Naive thymus-derived CD4-positive, alpha-beta T cell (primary cell): ENCODE results near the gene TM4SF4. TPM values are rescaled to one million over a fixed set of nuclear protein-coding genes. Genes with fewer than 3 reads are reported as not detected.

Source experiments
- ATAC-seq: fragments of 150-1000 bp; cut with Tn5 transposase; 2 replicates; pipeline ENCODE4 v1.10.0; 2021; ENCODE audit warnings: mild to moderate bottlenecking, moderate library complexity
- CTCF ChIA-PET: fragments of 350-600 bp; sonication (Branson Sonifier 250); formaldehyde crosslinking; loops from one replicate; lab custom pipeline; 2021; ENCODE audit warnings: antibody characterized with exemption; lab: Charles Lee
- POLR2A ChIA-PET: fragments of 350-600 bp; sonication (Branson Sonifier 250); formaldehyde crosslinking; loops from one replicate; lab custom pipeline; 2021; ENCODE audit warnings: antibody characterized with exemption, inconsistent platforms; lab: Charles Lee
- DNase-seq, 9 donors: peaks; one replicate each; pipeline versions ENCODE4 v3.0.0 to v3.0.0-alpha.2; 2020 to 2022; ENCODE audit warnings: mixed read lengths in 1 of 9
- H3K27ac ChIP-seq: one replicate; pipeline ENCODE4 v1.7.0; 2013; ENCODE audit warnings: mild to moderate bottlenecking, low read depth, low read length, moderate library complexity
- H3K27me3 ChIP-seq, 2 donors: one replicate each; pipeline ENCODE4 v1.7.0; 2013; ENCODE audit warnings: low read length in 2 of 2, mild to moderate bottlenecking in 2 of 2, moderate library complexity in 2 of 2; ENCODE audit not compliant: control insufficient read depth in 2 of 2, insufficient read depth in 2 of 2
- H3K36me3 ChIP-seq, 3 experiments: 1 replicate in 2 of 3; 2 replicates in 1 of 3; pipeline ENCODE4 v1.7.0; 2013; ENCODE audit warnings: low read length in 3 of 3, mild to moderate bottlenecking in 3 of 3, moderate library complexity in 1 of 3; ENCODE audit not compliant: insufficient read depth in 3 of 3, control insufficient read depth in 2 of 3
- H3K4me1 ChIP-seq, 2 donors: one replicate each; pipeline ENCODE4 v1.7.0; 2013; ENCODE audit warnings: low read length in 2 of 2, mild to moderate bottlenecking in 2 of 2, moderate library complexity in 1 of 2; ENCODE audit not compliant: control insufficient read depth in 2 of 2, insufficient read depth in 2 of 2
- H3K4me3 ChIP-seq: 2 replicates; pipeline ENCODE4 v1.7.0; 2013; ENCODE audit warnings: mild to moderate bottlenecking, low read length
- H3K9me3 ChIP-seq, 3 experiments: 1 replicate in 2 of 3; 2 replicates in 1 of 3; pipeline ENCODE4 v1.7.0; 2013; ENCODE audit warnings: low read length in 3 of 3; ENCODE audit not compliant: control insufficient read depth in 2 of 3
- H3K27ac Mint-ChIP-seq, 9 donors: one replicate each; pipeline ENCODE4 v1.8.0; 2020 to 2022; ENCODE audit warnings: mixed read lengths in 9 of 9, mild to moderate bottlenecking in 8 of 9, moderate library complexity in 5 of 9, inconsistent platforms in 2 of 9
- H3K27me3 Mint-ChIP-seq, 5 donors: one replicate each; pipeline ENCODE4 v1.8.0; 2021 to 2022; ENCODE audit warnings: mixed read lengths in 5 of 5, mild to moderate bottlenecking in 1 of 5
- H3K36me3 Mint-ChIP-seq, 5 donors: one replicate each; pipeline ENCODE4 v1.8.0; 2020 to 2022; ENCODE audit warnings: mixed read lengths in 5 of 5, mild to moderate bottlenecking in 3 of 5, inconsistent platforms in 1 of 5
- H3K4me1 Mint-ChIP-seq, 7 donors: one replicate each; pipeline ENCODE4 v1.8.0; 2020 to 2022; ENCODE audit warnings: mixed read lengths in 7 of 7, mild to moderate bottlenecking in 3 of 7, inconsistent platforms in 1 of 7
- H3K4me3 Mint-ChIP-seq, 10 donors: one replicate each; pipeline ENCODE4 v1.8.0; 2020 to 2022; ENCODE audit warnings: mild to moderate bottlenecking in 10 of 10, mixed read lengths in 10 of 10, moderate library complexity in 6 of 10, inconsistent platforms in 2 of 10
- H3K9me3 Mint-ChIP-seq, 11 donors: one replicate each; pipeline ENCODE4 v1.8.0; 2020 to 2022; ENCODE audit warnings: mixed read lengths in 11 of 11, mild to moderate bottlenecking in 4 of 11, inconsistent platforms in 1 of 11, moderate library complexity in 1 of 11
- intact Hi-C, 2 donors: fragments of 100-400 bp; cut with micrococcal nuclease; formaldehyde crosslinking; loops; one replicate each; pipeline ENCODE4 v1.15.1; 2023
- polyA plus RNA-seq, 2 donors: library from polyadenylated mRNA; unstranded; fragments of 300-500 nt; fragmentation: Illumina TruSeq; gene quantifications; one replicate each; pipeline ENCODE4 v1.2.3, GENCODE V29; 2021
- total RNA-seq, 6 experiments: library from RNA in 5 of 6; stranded (reverse) in 5 of 6; gene quantifications; 1 replicate in 5 of 6; 2 replicates in 1 of 6; pipeline ENCODE4 v1.2.3 and lab custom pipeline; 2021 to 2026

TM4SF4 gene
- total and polyA plus RNA-seq, 7 experiments from 2014 or later: not detected

- intact Hi-C loops: loop anchor here (5.0 to 10.0 kb wide), 3 partner anchors 261 to 296 kb away; no protein-coding TSS in a partner anchor
- no peak overlapping the region for H3K27ac Mint-ChIP-seq
- CTCF ChIA-PET: no interaction called here
- peaks cover 4 to 17% (median 9%) of the 10 kb centered on the region in 7 donors for H3K4me1 Mint-ChIP-seq
- DNase-seq (no peak), ATAC-seq (no peak)
- Histone ChIP-seq H3K36me3 (no peaks in the 10 kb centered on the region), H3K4me1 (no peaks in the 10 kb centered on the region), H3K27ac (no peak overlapping the region), H3K4me3 (no peak overlapping the region), H3K27me3 (no peaks in the 10 kb centered on the region), H3K9me3 (no peaks in the 10 kb centered on the region)
- H3K36me3 Mint-ChIP-seq: no peaks in the 10 kb centered on the region
- peaks cover 0 to 2% (median 0%) of the 10 kb centered on the region in 11 donors for H3K9me3 Mint-ChIP-seq
- H3K4me3 Mint-ChIP-seq: no peak overlapping the region
- POLR2A ChIA-PET: no interaction called here
- H3K27me3 Mint-ChIP-seq: peaks cover 21 to 34% (median 26%) of the 10 kb centered on the region in 5 donors
These were observed 36.6 kb downstream of the TM4SF4 start for GRCh38 chr3:149511040-149511626.

DNA sequence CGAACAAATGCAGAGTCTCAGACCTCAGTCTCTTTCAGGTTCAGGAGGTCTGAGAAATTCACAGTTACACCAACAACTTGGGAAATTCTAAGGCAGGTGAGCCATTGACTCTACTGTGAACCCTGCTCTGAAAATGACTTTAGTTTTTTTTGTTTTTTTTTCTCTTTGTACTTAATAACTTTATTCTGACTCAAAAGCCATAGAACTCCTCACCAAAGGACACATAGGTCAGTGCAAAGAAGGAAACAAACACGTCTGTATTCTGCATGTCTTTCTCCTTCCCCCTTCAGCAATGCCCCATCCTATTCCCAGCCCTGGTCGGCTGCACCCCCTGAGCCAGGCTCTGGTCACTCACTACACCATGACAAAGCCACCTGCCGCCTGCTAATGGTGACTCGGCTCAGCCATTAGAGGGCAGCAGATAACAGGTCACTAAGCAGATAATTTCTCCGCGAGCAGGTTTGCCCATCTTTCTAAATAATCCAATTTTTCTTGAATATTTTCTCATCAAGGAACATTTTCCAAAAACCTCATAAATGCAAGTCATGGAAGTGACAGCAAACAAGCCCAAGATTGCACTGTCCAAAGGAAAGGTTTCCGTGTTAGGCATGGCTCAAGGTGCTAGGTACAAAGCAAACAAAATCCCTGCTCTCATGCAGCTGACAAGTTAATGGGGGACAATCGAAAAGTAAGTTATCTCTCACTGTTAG lies 37.7 kb downstream of the TM4SF4 start:
- H3K36me3 ChIP-seq: no peaks in the 10 kb centered on the region
- DNase-seq (peak in 1 of 9 donors; percentile 25), ATAC-seq (peak; percentile 52)
- POLR2A ChIA-PET: no interaction called here
- CTCF ChIA-PET: interaction anchor here (0.7 to 1.1 kb wide), 2 partner anchors 13 to 549 kb away, joined by 4 read pairs; no protein-coding TSS in a partner anchor
- H3K4me1 Mint-ChIP-seq: peaks cover 4 to 17% (median 9%) of the 10 kb centered on the region in 7 donors
- peaks cover 0 to 2% (median 0%) of the 10 kb centered on the region in 11 donors for H3K9me3 Mint-ChIP-seq
- no peak overlapping the region for H3K4me3 ChIP-seq
- H3K9me3 ChIP-seq: no peaks in the 10 kb centered on the region
- no peak overlapping the region for H3K27ac Mint-ChIP-seq
- H3K4me1 ChIP-seq: no peaks in the 10 kb centered on the region
- intact Hi-C loops: loop anchor here (1.0 to 10.0 kb wide), 4 partner anchors 205 to 295 kb away; no protein-coding TSS in a partner anchor
- H3K4me3 Mint-ChIP-seq: peak overlapping the region in 1 of 10 donors; percentile 37
- peaks cover 16 to 30% (median 21%) of the 10 kb centered on the region in 5 donors for H3K27me3 Mint-ChIP-seq
- no peak overlapping the region for H3K27ac ChIP-seq
- no peaks in the 10 kb centered on the region for H3K36me3 Mint-ChIP-seq
- H3K27me3 ChIP-seq: no peaks in the 10 kb centered on the region

- Mint-ChIP-seq H3K9me3 (peaks cover 0 to 2% (median 0%) of the 10 kb centered on the region in 11 donors), H3K4me1 (peaks cover 0 to 7% (median 3%) of the 10 kb centered on the region in 7 donors), H3K36me3 (no peaks in the 10 kb centered on the region), H3K27ac (no peak overlapping the region), H3K4me3 (no peak overlapping the region), H3K27me3 (peaks cover 16 to 34% (median 21%) of the 10 kb centered on the region in 5 donors)
- DNase-seq (no peak), ATAC-seq (no peak)
- POLR2A ChIA-PET: no interaction called here
- no peaks in the 10 kb centered on the region for H3K27me3 ChIP-seq
- H3K4me3 ChIP-seq: no peak overlapping the region
- CTCF ChIA-PET: no interaction called here
- intact Hi-C loops: loop anchor here (5.0 to 10.0 kb wide), 3 partner anchors 258 to 293 kb away; no protein-coding TSS in a partner anchor
- no peak overlapping the region for H3K27ac ChIP-seq
- H3K36me3 ChIP-seq: no peaks in the 10 kb centered on the region
- no peaks in the 10 kb centered on the region for H3K9me3 ChIP-seq
- H3K4me1 ChIP-seq: no peaks in the 10 kb centered on the region
These were observed 40.0 kb downstream of the TM4SF4 start for GRCh38 chr3:149514471-149514870.

- no peaks in the 10 kb centered on the region for H3K36me3 ChIP-seq
- POLR2A ChIA-PET: no interaction called here
- no peak for ATAC-seq
- no peak for DNase-seq
- H3K4me1 ChIP-seq: no peaks in the 10 kb centered on the region
- Mint-ChIP-seq H3K4me1 (peaks cover 0 to 7% (median 3%) of the 10 kb centered on the region in 7 donors), H3K9me3 (no peaks in the 10 kb centered on the region), H3K27me3 (peaks cover 16 to 31% (median 18%) of the 10 kb centered on the region in 5 donors), H3K36me3 (no peaks in the 10 kb centered on the region), H3K27ac (no peak overlapping the region), H3K4me3 (no peak overlapping the region)
- H3K9me3 ChIP-seq: no peaks in the 10 kb centered on the region
- CTCF ChIA-PET: no interaction called here
- intact Hi-C loops: loop anchor here in 1 of 2 donors (10.0 kb wide), 1 partner anchor 290 kb away; no protein-coding TSS in a partner anchor
- no peaks in the 10 kb centered on the region for H3K27me3 ChIP-seq
- no peak overlapping the region for H3K4me3 ChIP-seq
- H3K27ac ChIP-seq: no peak overlapping the region
These were observed 40.8 kb downstream of the TM4SF4 start for GRCh38 chr3:149515249-149515648.

- Histone ChIP-seq H3K9me3 (no peaks in the 10 kb centered on the region), H3K36me3 (no peaks in the 10 kb centered on the region), H3K4me3 (no peak overlapping the region), H3K27me3 (no peaks in the 10 kb centered on the region), H3K4me1 (no peaks in the 10 kb centered on the region), H3K27ac (no peak overlapping the region)
- DNase-seq: no peak
- Mint-ChIP-seq H3K36me3 (no peaks in the 10 kb centered on the region), H3K27ac (no peak overlapping the region), H3K4me1 (peaks cover 0 to 7% (median 3%) of the 10 kb centered on the region in 7 donors), H3K4me3 (no peak overlapping the region), H3K9me3 (no peaks in the 10 kb centered on the region), H3K27me3 (peaks cover 7 to 24% (median 14%) of the 10 kb centered on the region in 5 donors)
- no peak for ATAC-seq
- CTCF ChIA-PET: no interaction called here
- POLR2A ChIA-PET: no interaction called here
- intact Hi-C loops: loop anchor here in 1 of 2 donors (10.0 kb wide), 1 partner anchor 288 kb away; no protein-coding TSS in a partner anchor
These were observed 42.4 kb downstream of the TM4SF4 start for GRCh38 chr3:149516920-149517319.

DNA sequence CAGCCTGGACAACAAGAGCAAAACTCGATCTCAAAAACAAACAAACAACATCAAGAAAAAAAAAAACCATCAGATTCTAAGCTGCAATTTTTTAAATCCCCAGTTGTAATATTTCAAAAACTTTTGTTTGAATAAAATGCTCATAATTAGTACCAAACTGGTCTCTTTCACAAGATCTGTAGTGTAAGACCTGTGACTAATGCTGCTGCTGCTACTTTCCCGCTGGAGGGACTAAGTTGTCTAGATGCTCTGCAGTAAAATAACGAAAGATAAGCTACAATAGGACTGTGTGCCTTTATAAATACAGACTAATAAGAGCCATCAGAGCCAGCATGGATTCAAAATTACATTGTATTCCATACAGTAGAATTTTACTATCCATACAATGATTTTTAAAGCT lies 45.4 kb downstream of the TM4SF4 start:
- DNase-seq (no peak), ATAC-seq (no peak)
- Mint-ChIP-seq H3K9me3 (no peaks in the 10 kb centered on the region), H3K4me3 (no peak overlapping the region), H3K27ac (no peak overlapping the region), H3K4me1 (no peaks in the 10 kb centered on the region), H3K36me3 (no peaks in the 10 kb centered on the region), H3K27me3 (peaks cover under 1 to 19% (median 12%) of the 10 kb centered on the region in 5 donors)
- H3K27me3 ChIP-seq: no peaks in the 10 kb centered on the region
- ChIA-PET CTCF (no interaction called here), POLR2A (no interaction called here)
- intact Hi-C loops: loop anchor here in 1 of 2 donors (10.0 kb wide), 1 partner anchor 285 kb away; no protein-coding TSS in a partner anchor
- H3K9me3 ChIP-seq: no peaks in the 10 kb centered on the region
- no peaks in the 10 kb centered on the region for H3K4me1 ChIP-seq
- H3K27ac ChIP-seq: no peak overlapping the region
- no peak overlapping the region for H3K4me3 ChIP-seq
- H3K36me3 ChIP-seq: no peaks in the 10 kb centered on the region
